Stomach smooth muscle (tissue), 2 donors: ENCODE data around the gene ADARB1.

Experiments used
- H3K27ac ChIP-seq: one replicate; pipeline ENCODE4 v1.7.0; 2013; ENCODE audit warnings: mild to moderate bottlenecking, low read length, inconsistent platforms
- H3K27me3 ChIP-seq, 2 donors: one replicate each; pipeline ENCODE4 v1.7.0; 2013; ENCODE audit warnings: low read length in 2 of 2; ENCODE audit not compliant: insufficient read depth in 2 of 2, control insufficient read depth in 1 of 2
- H3K36me3 ChIP-seq, 2 donors: one replicate each; pipeline ENCODE4 v1.7.0; 2013; ENCODE audit warnings: low read length in 2 of 2; ENCODE audit not compliant: control insufficient read depth in 2 of 2, insufficient read depth in 2 of 2
- H3K4me1 ChIP-seq: one replicate; pipeline ENCODE4 v1.7.0; 2013; ENCODE audit warnings: low read length; ENCODE audit not compliant: control insufficient read depth, insufficient read depth
- H3K4me3 ChIP-seq, 2 donors: one replicate each; pipeline ENCODE4 v1.7.0; 2013; ENCODE audit warnings: low read length in 2 of 2
- H3K9ac ChIP-seq, 2 donors: one replicate each; pipeline ENCODE4 v1.7.0; 2013; ENCODE audit warnings: low read length in 2 of 2, mild to moderate bottlenecking in 1 of 2
- H3K9me3 ChIP-seq, 2 donors: one replicate each; pipeline ENCODE4 v1.7.0; 2013; ENCODE audit warnings: low read length in 2 of 2; ENCODE audit not compliant: control insufficient read depth in 2 of 2
- donor health status: healthy.
- donor health status: Pancreatic carcinoma.

ADARB1 gene

DNA sequence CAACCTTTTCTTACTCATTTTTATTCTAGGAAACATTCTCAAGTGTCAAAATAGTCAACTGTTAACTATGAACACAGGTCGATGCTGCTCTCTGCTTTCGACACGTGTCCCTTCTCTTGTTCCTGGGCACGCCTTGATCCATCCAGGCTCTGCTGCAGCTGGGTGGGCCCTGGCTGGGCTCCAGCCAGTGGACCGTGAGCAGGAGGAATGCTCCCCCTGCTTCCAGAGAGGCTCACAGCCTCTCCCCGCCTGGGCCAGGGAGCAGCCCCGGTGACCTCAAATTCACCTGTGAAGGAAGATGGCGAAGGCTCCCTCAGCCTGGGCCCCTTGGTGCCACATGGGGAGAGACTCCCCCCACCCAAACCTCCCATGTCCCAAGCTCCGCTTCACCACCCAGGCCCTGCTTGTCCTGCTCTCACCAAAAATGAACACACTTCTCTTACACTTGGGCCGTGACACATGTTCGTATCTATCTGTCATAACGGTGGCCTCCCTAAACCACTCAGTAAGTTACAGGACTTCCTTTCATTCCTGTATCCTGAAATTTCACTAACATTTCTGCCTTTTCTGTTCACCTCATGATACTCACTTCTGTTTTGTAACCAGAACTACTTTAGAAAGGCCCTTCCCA is 24.6 kb upstream of the ADARB1 start:
- no peaks in the 10 kb centered on the region for H3K36me3 ChIP-seq
- H3K9me3 ChIP-seq = peaks cover 0 to 5% of the 10 kb centered on the region in 2 donors
- H3K27me3 ChIP-seq = peaks cover 1 to 2% of the 10 kb centered on the region in 2 donors
- no peaks in the 10 kb centered on the region for H3K4me1 ChIP-seq
- no peak overlapping the region for H3K9ac ChIP-seq
- no peak overlapping the region for H3K4me3 ChIP-seq
- no peak overlapping the region for H3K27ac ChIP-seq

DNA sequence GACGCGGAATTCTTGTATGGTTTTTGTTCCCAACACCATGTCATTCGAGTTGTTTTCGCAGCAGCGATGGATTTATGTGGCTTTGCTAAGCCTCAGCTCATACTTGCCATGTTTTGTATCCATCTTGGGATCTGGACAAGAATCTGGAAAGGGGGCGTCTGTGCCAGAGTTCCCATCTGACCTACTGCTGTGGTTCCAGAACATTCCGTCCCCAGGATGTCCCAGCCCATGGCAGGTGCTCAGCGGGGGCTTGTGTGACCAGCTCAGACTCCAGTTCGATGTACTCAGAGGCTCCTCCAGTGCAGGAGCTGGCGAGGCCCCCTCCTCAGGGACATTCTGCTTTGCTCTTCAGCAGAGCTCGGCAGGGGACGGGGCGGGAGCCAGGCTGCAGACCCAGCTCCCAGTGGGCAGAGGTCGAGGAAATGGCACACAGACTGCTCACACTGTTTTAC is 24.0 kb upstream of the ADARB1 start:
- Histone ChIP-seq H3K4me3 (no peak overlapping the region), H3K27ac (no peak overlapping the region), H3K36me3 (no peaks in the 10 kb centered on the region)

DNA sequence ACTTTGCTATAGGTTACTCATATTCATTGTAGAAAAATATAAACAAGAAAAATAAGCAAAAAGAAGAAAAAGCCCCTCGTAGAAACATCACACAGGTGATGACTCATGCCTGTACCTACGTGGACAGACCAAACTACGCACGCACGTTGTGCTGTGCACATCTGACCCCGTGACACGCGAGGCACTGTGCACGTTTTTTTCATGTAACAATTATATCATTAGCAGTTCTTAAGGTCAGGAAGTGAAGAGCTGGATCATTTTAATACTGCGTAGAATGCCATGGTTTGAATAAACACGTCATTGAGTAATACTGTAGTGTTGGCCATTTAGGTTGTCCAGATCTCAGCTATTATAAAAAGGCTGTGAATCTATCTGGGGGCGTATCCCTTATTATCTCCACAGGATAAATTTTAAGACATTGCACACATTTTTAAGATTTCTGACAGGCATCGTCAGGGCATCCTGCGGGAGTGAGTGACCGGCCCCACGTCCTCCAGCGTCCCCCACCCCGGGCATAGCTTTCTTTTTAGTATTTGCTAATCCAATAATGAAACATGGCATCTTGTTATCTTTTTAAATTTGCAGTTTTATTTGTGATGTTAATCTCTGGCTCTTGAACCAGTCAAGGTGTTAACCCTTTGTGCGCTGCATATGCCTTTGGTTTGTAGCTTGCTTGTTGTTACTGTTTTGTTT is 23.4 kb upstream of the ADARB1 start:
- Histone ChIP-seq H3K36me3 (no peaks in the 10 kb centered on the region), H3K4me3 (no peak overlapping the region), H3K27ac (no peak overlapping the region), H3K9me3 (peaks cover 0 to 4% of the 10 kb centered on the region in 2 donors), H3K9ac (no peak overlapping the region), H3K4me1 (peaks cover 2% of the 10 kb centered on the region), H3K27me3 (peaks cover 2 to 5% of the 10 kb centered on the region in 2 donors)

More for the DNA sequence above, 24.0 kb upstream of the ADARB1 start:
- Histone ChIP-seq H3K9me3 (peaks cover 0 to 5% of the 10 kb centered on the region in 2 donors), H3K27me3 (peaks cover 2 to 5% of the 10 kb centered on the region in 2 donors), H3K9ac (no peak overlapping the region), H3K4me1 (no peaks in the 10 kb centered on the region)

DNA sequence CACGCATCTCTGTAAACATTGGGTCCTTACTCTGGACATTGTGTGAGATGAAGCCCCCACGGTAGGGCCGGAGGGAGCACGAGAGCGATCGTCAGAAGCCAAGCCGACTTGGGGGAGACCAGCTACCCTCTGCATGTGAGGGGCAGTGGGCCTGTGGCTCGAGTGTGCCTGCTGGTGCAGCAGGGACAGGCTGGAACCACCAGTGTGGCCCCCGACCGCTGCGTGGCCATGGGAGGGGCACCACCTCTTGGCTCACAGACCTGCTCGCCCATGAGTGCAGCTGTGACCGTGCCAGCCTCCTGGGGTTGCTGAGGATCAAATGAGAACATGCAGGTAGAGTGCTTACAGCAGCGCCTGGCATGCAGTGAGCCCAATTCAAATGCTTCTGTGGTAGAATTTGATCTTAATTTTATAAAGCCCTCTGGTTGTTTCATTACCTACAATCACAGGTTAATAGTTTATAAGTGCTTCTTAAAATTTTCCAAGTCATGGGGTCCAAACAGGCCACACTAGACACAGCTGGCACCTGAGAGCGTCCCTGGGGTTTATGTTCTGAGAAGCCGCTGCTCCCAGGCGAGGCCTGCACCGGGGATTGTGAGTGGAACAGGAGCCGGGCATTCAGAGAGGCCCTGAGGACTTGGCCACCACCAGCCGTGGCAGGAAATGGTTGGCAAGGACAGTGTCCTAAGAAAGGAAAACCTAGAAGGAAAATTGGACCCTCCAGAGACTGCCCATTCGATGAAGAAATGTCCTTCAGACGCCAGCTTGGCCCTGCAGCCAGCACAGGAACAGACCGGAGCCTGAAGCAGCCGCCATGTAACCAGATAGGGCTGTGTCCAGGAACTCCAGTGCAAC is 22.6 kb upstream of the ADARB1 start:
- Histone ChIP-seq H3K4me1 (peaks cover 4% of the 10 kb centered on the region), H3K9me3 (peaks cover 0 to 4% of the 10 kb centered on the region in 2 donors), H3K9ac (no peak overlapping the region), H3K4me3 (no peak overlapping the region), H3K36me3 (no peaks in the 10 kb centered on the region), H3K27me3 (peaks cover 2 to 5% of the 10 kb centered on the region in 2 donors), H3K27ac (no peak overlapping the region)

DNA sequence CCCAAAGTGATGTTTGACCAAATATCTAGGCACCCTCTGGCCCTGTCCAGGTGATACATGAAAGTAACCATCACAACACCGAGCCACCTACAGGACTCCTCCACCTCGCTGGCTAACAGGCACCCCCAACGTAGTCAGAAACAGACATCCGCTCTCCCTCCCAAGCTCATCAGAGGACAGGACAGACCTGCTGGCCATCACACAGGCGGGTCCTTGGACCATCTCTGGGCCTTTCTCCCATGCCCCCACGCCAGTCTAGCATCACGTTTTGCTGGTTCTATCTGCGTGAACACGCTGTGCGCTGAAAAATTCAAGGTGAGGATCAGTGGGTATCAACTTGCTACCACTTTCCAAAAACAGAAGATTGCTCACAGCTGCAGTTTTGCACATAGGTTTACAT is 21.4 kb upstream of the ADARB1 start:
- no peaks in the 10 kb centered on the region for H3K36me3 ChIP-seq
- peaks cover 2 to 5% of the 10 kb centered on the region in 2 donors for H3K27me3 ChIP-seq
- no peak overlapping the region for H3K9ac ChIP-seq
- H3K9me3 ChIP-seq = no peaks in the 10 kb centered on the region
- no peak overlapping the region for H3K27ac ChIP-seq
- H3K4me3 ChIP-seq = no peak overlapping the region
- H3K4me1 ChIP-seq = peaks cover 4% of the 10 kb centered on the region

DNA sequence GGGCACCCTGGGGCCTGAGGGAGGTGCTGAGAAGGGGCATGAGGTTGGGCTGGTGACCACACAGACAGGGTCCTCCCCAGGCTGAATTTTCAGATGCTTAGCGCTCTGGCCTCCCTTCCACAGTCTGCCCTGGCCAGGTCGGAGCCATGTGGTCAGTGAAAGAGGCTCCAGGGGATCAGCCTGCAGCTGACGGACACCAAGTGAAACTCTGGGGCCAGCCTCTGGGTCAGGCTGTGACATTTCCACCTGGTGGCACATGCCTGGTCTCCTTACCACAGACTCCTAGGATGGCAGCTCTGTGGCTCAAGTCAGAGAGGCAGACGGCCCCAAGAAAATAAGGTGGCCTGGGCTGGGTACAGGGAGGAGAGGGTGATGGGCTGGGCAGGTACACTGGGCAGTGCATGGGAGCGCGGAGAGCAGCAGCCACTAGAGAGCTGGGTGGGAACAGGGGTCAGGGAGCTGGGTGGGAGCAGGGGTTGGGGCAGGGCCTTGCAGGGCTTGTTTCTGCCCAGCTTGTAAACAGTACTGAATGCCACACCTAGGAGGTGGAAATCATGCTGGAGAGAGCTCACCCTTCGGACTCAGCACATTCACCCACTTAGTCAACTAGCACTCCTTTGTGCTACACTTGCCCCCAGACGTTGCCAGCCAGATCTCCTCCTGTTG is 20.7 kb upstream of the ADARB1 start:
- H3K4me1 ChIP-seq = peaks cover 4% of the 10 kb centered on the region
- H3K9ac ChIP-seq = no peak overlapping the region
- H3K27me3 ChIP-seq = peaks cover 2 to 5% of the 10 kb centered on the region in 2 donors
- no peak overlapping the region for H3K27ac ChIP-seq
- H3K4me3 ChIP-seq = no peak overlapping the region
- no peaks in the 10 kb centered on the region for H3K9me3 ChIP-seq
- H3K36me3 ChIP-seq = no peaks in the 10 kb centered on the region

DNA sequence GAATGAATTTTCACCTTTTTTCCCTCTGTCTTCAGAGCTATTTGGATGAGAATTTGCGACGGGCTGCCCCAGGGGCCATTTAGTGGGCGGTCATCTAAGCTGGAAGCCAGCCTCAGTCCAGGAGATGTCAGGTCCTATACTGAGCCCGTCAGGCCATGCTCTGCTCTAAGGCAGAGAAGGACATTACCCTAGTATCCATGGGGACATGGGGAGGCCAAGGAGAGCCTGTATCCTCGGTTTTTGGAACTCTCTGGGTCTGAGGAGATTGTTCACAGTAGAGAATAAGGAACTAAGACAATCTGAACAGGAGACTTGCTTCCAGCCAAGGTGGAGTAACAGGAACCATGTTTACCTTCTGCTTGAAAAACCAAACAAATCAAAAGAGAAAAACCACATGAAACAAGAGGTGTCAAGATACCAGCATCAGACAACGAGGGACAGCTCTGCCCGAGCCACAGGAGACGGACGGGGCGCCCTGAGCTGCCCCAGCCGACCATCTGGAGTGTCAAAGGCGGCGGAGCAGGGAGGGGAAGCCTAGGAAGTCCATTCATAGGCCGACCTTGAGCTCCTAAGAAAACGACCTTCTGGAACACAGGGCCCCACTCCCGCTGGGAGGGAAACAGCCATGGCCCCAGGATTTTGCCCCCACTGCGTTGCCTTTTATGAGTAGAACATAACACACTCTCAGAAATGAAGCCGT is 20.0 kb upstream of the ADARB1 start:
- Histone ChIP-seq H3K9me3 (no peaks in the 10 kb centered on the region), H3K9ac (no peak overlapping the region), H3K4me1 (peaks cover 4% of the 10 kb centered on the region), H3K36me3 (no peaks in the 10 kb centered on the region), H3K4me3 (no peak overlapping the region), H3K27me3 (peaks cover 2 to 5% of the 10 kb centered on the region in 2 donors), H3K27ac (no peak overlapping the region)

DNA sequence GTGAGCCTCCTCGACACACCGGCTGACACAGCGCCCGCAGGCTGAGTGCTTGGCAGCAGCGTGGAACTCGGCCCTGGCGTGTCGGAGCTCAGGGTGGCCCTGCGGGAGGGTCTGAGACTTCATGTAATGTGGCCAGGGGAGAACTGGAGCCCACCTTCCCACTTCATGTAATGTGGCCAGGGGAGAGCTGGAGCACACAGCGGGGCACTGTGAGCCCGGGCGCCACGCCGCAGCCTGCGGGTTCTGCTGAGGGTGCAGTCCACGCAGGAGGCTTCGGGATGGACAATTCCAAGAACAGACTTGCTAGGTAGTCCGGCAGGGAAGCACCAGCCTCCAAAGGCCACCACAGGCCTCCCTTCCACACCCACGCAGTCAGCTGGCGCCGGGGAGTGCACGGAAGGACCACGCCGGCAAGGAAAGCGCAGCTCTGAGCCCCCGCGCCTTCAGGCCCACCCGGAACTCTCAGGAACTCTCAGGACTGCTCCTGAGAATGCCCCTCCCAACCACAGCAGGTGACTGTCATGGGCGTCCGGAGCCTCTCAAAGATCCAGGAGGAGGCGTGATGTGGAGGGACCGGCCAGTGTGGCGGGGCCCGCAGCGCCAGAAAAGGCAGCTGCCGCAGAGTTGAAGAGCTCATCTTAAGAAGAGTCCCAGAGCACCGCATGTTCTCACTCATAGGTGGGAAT is 19.3 kb upstream of the ADARB1 start:
- H3K9ac ChIP-seq = no peak overlapping the region
- H3K27ac ChIP-seq = no peak overlapping the region
- no peaks in the 10 kb centered on the region for H3K36me3 ChIP-seq
- H3K27me3 ChIP-seq = peaks cover 2 to 5% of the 10 kb centered on the region in 2 donors
- no peak overlapping the region for H3K4me3 ChIP-seq
- H3K4me1 ChIP-seq = peaks cover 4% of the 10 kb centered on the region
- no peaks in the 10 kb centered on the region for H3K9me3 ChIP-seq

DNA sequence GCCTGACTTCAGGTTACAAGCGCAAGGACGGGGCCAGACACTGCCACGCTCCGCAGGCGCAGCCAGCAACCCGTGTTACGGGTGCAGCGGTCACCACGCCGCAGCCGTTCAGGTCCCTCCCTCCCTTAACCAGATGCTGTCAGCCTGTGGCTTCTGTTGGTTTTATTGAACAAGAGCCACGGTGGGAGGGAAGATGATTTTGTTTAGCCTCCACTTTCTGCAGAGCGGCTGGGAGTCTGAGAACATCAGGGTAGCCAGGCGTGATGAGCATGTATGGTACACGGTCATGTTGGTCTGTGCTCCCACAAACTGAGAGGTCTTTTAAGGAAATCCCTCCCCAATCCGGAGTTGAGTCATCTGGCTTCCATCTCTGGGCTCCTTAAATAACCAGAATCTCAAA is 18.5 kb upstream of the ADARB1 start:
- Histone ChIP-seq H3K9me3 (no peaks in the 10 kb centered on the region), H3K27ac (no peak overlapping the region), H3K36me3 (no peaks in the 10 kb centered on the region), H3K27me3 (peaks cover 2 to 5% of the 10 kb centered on the region in 2 donors), H3K4me3 (no peak overlapping the region), H3K9ac (no peak overlapping the region), H3K4me1 (peaks cover 6% of the 10 kb centered on the region)
